HG02884 (cell line): Measurements from ENCODE around the gene TANGO6.

Experiments used
- ATAC-seq: cut with Tn5 transposase; IDR thresholded peaks from one replicate; pipeline ENCODE4 v1.9.1; 2021; ENCODE audit warnings: mild to moderate bottlenecking, moderate library complexity; ENCODE audit not compliant: unreplicated experiment

TANGO6 gene

GRCh38 chr16:69088684-69089083 lies 245.4 kb downstream of the TANGO6 start:
- no peak for ATAC-seq

DNA sequence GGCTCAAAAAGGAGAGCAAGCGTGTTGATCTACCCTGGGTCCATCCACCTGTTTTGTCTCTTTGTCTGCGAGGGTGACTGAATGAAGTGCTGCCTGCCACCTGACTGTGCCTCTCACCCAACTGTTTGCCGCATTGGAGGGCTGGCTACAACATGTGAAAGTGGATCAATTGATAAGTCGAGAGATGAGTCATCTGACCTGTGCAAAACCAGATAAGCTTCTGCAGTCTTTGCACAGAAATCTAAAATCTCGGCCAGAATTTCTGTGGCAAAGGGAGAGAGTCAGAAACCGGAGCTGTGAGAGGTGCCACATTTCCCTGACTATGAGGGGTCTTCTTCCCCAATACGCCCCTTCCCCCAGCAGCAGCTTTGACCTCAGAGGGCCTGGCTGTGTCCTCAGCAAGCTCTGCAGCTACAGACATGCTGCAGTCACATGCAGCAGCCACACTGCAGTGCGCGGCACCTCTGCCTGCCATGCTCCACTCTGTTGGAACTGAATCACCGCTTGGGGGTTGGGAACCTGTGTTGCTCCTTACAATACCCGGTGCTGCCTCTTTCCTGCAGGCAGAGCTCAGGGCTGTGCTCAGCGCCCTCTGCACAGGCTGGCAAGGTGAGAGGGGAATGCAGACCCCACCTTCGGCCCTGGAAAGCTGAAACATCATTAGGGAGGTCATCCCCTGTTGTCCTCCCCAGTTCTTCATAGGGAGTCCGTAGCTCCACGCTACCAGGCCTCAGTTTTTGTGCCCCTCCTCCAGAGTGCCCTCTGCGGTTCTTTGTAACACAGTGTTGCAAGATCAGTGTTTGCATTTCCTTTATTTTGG lies 246.0 kb downstream of the TANGO6 start:
- no peak for ATAC-seq

DNA sequence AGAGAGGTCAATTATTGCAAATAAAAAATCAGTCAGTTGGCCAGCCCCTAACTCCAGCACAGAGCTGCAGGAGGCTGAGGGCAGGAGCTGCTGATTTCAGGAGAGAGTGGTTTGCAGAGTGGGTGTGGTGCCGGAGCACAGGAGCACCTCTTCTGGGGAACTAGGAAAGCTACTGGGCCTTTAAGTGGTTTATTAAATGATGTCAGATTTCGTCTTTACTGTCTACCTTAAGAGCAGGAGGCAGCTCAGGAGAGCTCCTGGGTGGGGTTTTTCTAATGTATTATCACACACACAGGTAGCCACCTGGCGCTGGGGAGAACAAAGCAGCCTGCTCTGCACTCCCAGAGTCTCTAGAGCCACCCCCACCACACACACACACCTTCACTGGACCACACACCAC lies 250.6 kb downstream of the TANGO6 start:
- no peak for ATAC-seq

- no peak for ATAC-seq
Observed at GRCh38 chr16:69094501-69094900, 251.2 kb downstream of the TANGO6 start.

DNA sequence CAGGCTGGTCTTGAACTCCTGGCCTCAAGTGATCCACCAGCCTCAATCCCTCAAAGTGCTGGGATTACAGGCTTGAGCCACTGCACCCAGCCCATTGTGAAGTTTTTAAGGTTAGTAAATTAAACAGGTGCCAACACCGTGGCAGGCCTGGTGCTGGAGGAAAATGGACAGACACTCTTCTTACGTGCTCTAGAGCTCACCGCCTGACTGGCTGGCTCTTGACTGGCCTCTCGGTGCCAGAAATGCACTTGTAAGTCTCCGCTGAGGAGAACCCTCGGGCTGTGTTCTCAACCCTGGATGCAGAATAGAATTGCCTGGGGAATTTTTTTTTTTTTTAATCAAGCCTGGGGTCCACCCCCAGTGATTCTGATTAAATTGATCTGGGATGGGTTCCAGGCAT lies 251.9 kb downstream of the TANGO6 start:
- no peak for ATAC-seq

DNA sequence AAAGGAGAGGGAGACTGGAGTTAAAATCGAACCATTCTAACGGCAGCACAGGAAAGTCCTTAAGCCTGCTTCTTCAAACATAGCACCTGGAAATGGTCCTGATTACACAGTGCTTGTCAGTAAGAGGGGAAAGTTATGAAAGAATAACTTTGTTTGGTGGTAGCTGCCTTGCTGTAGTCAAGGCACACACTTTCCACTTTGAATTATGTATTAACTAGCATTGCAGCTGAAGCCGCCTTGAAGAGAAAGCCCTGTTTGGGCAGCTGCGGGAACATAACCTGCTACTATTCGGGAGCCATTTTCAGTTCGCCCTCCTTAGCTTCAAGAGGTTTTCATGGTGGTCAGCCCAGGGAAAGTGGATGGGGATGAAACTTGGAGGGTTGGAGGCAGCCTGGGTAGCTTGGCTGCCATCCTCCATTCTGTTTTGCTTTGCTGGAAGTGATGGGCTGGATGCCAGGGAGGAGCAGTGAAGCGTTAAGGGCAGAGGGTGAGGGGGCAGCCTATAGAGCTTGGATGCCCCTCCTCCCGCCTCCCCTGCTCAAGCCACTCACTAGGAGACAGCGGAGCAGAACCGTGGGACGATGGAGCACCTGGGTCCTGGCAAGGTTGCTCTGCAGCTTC lies 256.9 kb downstream of the TANGO6 start:
- no peak for ATAC-seq

- no peak for ATAC-seq
Observed at GRCh38 chr16:69105501-69106361, 262.4 kb downstream of the TANGO6 start, which contains the start of gene HAS3. HAS3 (plus strand) TSS chr16:69105653; CDS start chr16:69109396, 3,743 bp downstream.

GRCh38 chr16:69106491-69107315 lies 263.4 kb downstream of the TANGO6 start:
- ATAC-seq, result no peak

- ATAC-seq, result no peak
Observed at GRCh38 chr16:69107316-69107962, 264.1 kb downstream of the TANGO6 start.

- ATAC-seq, result no peak
Observed at GRCh38 chr16:69108064-69108904, 265.0 kb downstream of the TANGO6 start.

DNA sequence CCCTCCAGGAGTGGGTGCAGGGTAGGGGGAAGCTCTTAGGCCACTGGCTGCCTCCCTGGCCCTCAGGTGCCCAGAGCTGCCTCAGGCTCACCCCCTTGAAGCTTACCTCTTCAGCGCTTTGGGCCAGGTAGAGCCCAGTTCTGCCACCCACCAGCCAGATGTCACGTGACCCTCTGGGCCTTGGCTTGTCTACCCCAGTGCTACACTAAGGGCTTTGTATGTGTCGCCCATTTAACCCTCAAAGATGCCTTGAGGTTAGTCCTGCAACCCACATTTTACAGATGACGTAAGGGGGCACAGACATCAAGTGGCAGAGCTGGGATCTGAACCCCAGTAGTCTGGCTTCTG lies 265.5 kb downstream of the TANGO6 start:
- no peak for ATAC-seq

- no peak for ATAC-seq
Observed at GRCh38 chr16:69109486-69110270, 266.3 kb downstream of the TANGO6 start.

- ATAC-seq, result no peak
Observed at GRCh38 chr16:69110406-69110805, 267.1 kb downstream of the TANGO6 start.

GRCh38 chr16:69111216-69111875 lies 268.0 kb downstream of the TANGO6 start:
- no peak for ATAC-seq

- ATAC-seq, result no peak
Observed at GRCh38 chr16:69111876-69112230, 268.5 kb downstream of the TANGO6 start.

DNA sequence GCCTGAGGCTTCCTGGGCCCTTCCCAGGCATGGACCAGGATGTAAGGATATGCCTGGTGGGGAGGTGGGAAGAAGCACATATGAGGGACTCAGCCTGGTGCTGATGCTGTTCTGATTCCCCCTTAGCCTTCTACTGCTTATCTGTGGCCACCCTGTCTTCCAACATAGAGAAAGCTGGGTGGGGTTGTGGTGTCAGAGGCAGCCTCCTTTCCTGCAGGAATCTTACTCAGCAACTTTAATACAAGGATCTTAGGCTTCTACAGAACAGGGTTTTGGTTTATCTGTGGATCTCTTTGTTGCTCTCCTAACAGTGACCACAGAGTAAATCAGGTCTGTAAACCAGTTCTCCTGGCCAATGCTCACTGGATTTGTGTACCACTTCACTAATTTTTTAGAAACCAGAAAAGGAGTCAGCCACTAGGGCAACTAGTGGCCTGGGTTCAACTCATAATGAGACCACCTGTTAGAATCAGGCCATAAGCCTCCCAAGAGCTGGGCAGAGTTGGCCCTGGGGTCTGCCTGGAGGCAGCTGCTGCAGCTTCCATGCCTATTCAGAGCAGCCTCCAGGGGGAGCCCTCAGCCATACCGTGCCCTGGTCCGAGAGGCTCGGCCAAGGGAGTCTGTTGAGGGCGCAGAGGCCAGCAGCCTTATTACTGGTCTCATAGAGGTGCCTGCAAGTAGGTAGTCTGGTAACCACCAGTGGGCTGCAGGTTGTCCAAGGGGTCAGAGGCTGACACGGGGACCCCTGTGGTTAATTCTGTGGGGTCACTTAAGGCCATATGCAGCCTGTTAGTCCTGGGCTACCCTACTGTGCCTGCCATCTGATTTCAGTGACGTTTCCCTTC lies 269.2 kb downstream of the TANGO6 start:
- no peak for ATAC-seq

GRCh38 chr16:69113216-69113615 lies 269.9 kb downstream of the TANGO6 start:
- ATAC-seq, result no peak
